G401.6 (cell line): Measurements from ENCODE around the gene STX8.
"Not testable (repeated sequence)": the region's sequence is repeated elsewhere in the genome, so short reads cannot be mapped to it uniquely, and the experiment has no call there.

Experiments used
- FAIRE-seq: peaks from 2 replicates; lab custom pipeline; 2012; peaks lifted over from hg19 to GRCh38; lab: Jason Lieb, UNC

STX8 gene, protein sequence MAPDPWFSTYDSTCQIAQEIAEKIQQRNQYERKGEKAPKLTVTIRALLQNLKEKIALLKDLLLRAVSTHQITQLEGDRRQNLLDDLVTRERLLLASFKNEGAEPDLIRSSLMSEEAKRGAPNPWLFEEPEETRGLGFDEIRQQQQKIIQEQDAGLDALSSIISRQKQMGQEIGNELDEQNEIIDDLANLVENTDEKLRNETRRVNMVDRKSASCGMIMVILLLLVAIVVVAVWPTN

GRCh38 chr17:9575381-9576101, at the start of gene STX8:
STX8 (minus strand) TSS chr17:9575820; CDS start chr17:9575808, 12 bp downstream.
- peak; percentile 59 for FAIRE-seq

DNA sequence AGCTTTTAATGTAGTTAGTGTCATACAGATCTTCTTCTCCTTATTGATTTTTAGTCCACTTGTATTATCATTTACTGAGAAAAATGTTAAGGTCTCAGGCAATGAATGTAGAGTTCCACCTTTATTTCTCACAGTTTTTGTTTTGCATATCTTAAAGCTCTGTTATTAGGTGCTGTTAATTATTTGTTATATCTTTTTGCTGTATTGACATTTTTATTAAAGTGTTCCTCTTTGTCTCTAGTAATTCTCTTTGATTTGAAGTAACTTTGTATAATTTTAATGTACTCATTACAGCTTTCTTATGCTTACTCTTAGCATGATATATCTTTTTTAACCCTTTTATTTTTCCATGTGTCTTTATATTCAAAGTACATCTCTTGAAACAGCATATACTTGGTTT, 47.3 kb upstream of the STX8 start:
- no peak for FAIRE-seq

GRCh38 chr17:9615486-9615885, 39.9 kb upstream of the STX8 start:
- FAIRE-seq: no peak

GRCh38 chr17:9612006-9612405, 36.4 kb upstream of the STX8 start:
- FAIRE-seq: no peak

DNA sequence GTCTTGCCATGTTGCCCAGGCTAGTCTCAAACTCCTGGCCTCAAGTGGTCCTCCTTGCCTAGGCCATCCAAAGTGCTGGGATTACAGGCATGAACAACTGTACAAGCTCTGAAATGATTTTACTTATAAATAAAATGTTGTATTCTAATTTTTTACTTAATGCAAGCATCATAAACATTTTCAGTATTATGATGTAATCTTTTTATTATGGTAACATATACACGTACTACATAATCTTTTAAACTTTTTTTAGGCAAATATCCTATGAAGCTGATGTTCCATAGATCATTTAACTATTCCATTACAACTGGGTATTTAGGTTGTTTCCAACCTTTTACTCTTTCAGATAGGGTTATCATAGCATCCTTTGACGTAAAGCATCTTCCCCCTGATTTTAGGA, 35.9 kb upstream of the STX8 start:
- FAIRE-seq: no peak

- not testable (repeated sequence) for FAIRE-seq
These were observed 31.4 kb upstream of the STX8 start for GRCh38 chr17:9607058-9607457.

- FAIRE-seq: no peak
These were observed 30.8 kb upstream of the STX8 start for GRCh38 chr17:9606453-9606852.

DNA sequence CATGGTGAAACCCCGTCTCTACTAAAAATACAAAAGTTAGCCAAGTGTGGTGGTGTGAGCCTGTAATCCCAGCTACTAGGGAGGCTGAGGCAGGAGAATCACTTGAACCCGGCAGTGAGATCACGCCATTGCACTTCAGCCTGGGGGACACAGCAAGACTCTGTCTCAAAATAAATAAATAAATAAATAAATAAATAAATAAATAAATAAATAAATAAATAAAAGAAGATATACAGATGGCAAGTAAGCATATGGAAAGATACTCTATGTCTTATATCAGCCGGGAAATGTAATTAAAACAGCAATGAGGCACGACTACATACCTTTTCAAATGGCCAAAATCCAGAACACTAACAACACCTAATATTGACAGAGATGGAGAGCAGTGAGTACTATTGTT, 29.0 kb upstream of the STX8 start:
- not testable (repeated sequence) for FAIRE-seq

GRCh38 chr17:9598661-9599060, 23.0 kb upstream of the STX8 start:
- no peak for FAIRE-seq

- not testable (repeated sequence) for FAIRE-seq
These were observed 22.0 kb upstream of the STX8 start for GRCh38 chr17:9597638-9598037.

GRCh38 chr17:9594065-9594464, 18.4 kb upstream of the STX8 start:
- FAIRE-seq: no peak

- FAIRE-seq: no peak
These were observed 12.5 kb upstream of the STX8 start for GRCh38 chr17:9587969-9588656.

DNA sequence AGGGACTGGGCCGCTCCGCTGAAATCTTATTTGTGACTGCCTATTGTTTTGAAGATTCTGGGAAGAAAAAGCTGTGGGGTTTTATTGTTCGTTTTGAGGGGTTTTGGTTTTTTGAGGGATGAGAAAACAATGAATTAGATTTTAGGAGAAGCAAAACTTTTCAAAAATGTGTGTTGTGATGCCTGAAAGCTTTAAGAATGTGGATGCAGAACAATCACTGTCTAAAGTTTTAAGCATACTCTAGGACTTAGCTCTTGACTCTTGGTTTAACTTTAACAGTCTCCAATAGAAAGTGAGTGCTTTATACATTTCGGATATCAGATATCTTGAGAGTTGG, 1.7 kb upstream of the STX8 start:
- no peak for FAIRE-seq

- peak; percentile 93 for FAIRE-seq
These were observed 1.1 kb upstream of the STX8 start, which contains the start of gene CFAP52 for GRCh38 chr17:9576521-9577372. CFAP52 (plus strand) TSS chr17:9576642; CDS start chr17:9576696, 54 bp downstream.

- no peak for FAIRE-seq
These were observed 4.4 kb downstream of the STX8 start for GRCh38 chr17:9571201-9571600.

DNA sequence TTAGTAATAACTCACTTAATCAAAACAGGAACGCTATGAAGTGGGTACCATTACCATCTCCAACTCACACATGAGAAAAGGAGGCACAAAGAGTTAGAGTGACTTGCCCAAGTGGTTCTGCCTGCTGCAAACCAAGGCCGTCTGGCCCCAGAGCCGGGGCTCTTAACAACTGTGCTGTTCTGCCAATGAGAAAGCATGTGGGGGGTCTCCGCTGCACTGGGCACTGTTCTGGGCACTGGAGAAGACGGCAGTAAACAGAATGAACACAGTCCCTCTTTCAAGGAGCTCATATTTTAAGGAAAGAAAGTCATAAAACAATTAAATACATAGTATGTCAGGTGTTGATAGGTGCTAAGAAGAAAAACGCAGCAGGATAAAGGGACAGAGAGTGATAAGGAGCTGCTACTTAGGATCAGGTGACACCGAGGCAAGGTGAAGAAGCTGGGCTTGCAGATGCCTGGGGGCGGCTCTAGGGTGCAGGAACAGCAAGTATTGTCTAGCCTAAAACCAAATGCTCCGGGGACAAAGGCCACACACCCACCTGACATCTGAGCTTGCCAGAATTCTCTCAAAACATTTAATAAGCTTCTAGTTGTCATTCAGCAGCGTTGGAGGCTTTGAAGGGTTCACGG, 6.5 kb downstream of the STX8 start:
- no peak for FAIRE-seq

DNA sequence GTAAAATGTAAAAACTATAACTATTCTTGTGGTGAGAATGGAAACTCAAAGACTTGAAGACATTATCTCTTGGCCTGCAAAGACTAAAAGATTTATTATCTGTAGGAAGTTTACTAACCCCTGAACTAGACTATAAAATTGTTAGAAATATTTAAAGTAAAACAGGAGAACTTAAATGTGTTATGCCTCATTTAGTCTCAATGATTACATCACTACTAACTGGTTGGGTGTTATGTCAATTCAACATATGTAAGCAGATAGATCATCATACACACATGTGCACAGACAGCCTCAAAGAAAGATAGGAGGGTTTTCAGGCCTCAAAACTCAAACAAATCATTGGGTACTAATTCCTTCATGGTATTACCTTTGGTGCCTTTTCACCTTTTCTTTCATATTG, 7.6 kb downstream of the STX8 start:
- FAIRE-seq: no peak

- FAIRE-seq: not testable (repeated sequence)
These were observed 8.9 kb downstream of the STX8 start for GRCh38 chr17:9566739-9567138.

- no peak for FAIRE-seq
These were observed 9.6 kb downstream of the STX8 start for GRCh38 chr17:9566067-9566466.

DNA sequence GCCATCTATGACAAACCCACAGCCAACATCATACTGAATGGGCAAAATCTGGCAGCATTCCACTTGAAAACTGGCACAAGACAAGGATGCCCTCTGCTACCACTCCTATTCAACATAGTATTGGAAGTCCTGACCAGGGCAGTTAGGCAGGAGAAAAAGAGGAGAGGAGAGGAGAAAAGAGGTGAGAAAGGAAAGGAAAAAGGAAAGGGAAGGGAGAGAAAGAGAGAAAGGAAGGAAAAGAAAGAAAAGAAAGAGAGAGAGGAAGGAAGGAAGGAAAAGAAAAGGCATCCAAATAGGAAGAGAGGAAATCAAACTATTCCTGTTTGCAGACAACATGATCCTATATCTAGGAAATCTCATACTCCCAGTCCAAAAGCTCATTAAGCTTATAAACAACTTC, 11.5 kb downstream of the STX8 start:
- FAIRE-seq: no peak

- FAIRE-seq: no peak
These were observed 17.8 kb downstream of the STX8 start for GRCh38 chr17:9557857-9558256.

DNA sequence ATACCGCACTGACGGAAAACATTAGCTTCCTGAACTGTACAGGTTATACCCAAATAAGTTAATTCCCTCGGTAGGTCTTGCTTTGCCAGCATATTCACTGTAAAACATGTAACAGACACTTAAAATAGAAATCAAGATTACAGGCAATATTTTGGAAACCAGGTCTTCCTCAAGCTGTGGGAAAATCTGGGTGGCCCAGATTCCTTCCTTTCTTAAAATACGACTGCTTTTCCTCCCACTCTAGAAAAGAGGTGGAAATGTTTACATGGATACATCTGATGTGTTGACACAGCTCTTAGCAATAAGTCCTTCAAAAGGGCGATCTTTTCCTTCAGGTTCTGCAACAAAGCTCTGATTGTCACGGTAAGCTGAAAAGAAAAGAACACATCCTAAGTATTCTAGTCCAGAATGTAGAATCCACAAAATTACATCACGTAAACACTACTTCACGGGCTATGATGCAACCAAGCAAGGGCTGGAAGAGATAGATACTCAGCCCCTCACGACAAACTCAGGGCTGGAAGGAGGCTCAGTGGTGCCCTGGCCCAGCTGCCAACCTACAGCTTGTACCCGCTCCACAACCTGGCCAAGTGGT, 18.4 kb downstream of the STX8 start:
- FAIRE-seq: no peak
